RCC 7860 (cell line): ENCODE results near the gene TOP2A.

Source experiments
- DNase-seq: peaks from one replicate; pipeline ENCODE4 v3.0.0-alpha.2; 2015; ENCODE audit warnings: low spot score
- FAIRE-seq: peaks from 2 replicates; lab custom pipeline; 2012; peaks lifted over from hg19 to GRCh38; lab: Jason Lieb, UNC

The TOP2A gene

DNA sequence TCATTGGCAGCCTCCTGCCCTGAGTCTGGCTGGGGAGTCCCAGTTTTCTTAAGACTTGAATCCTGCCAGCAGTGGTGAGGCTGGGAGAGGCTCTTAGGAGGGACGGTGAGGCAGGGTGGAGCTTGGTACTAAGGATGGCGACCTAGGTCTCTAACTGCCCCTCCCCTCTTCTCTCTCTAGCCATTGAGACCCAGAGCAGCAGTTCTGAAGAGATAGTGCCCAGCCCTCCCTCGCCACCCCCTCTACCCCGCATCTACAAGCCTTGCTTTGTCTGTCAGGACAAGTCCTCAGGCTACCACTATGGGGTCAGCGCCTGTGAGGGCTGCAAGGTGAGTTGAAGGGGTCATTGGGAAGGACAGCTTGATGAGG is 69.6 kb downstream of the TOP2A start:
- FAIRE-seq: no peak
- no peak for DNase-seq

DNA sequence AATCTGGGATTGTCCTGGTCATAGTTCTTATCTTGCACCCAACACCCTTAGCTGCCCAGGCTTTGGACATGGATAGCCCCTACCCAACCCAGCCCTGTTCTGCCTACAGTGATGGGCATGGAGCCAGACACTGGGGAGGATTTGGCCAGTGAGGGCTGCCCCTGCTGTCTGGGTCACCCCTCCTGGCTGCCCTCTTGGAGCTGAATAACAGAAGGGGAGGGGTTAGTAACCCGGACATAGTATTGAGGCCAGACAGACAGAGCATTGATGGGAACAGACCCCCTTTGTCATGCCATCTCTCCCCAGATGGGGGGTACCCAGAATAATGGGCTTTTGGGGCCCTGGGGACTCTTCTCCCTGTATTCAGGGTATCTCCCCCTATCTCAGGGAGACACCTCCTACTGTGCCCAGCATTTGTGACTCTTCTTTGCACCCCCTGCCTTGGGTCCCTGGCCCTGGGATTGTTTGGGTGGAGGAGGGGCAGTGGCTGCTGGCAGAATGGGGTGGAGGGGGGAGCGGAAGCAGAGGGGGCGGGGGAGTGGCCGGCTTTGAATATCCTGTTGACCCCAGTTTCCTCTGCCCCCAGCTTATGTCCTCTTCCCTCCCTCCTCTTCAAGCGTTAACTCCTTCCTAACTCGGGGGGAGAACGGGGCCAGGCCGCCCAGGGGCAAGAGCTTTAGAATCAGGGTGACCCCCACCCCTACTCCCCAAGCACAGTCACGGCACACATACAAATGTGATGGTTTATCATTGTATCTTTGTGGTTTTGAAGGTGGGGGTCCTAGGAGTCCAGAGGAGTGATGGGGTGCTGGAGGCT is 70.2 kb downstream of the TOP2A start:
- no peak for DNase-seq
- FAIRE-seq: no peak

GRCh38 chr17:40346765-40347158 is 70.9 kb downstream of the TOP2A start:
- DNase-seq (no peak), FAIRE-seq (no peak)

GRCh38 chr17:40345994-40346764 is 71.5 kb downstream of the TOP2A start:
- no peak for DNase-seq
- FAIRE-seq: no peak

- FAIRE-seq (no peak), DNase-seq (no peak)
Measured at GRCh38 chr17:40345161-40345993, 72.3 kb downstream of the TOP2A start.

- DNase-seq (no peak), FAIRE-seq (no peak)
Measured at GRCh38 chr17:40344421-40345160, 73.1 kb downstream of the TOP2A start.

- no peak for FAIRE-seq
- no peak for DNase-seq
Measured at GRCh38 chr17:40343219-40344119, 74.2 kb downstream of the TOP2A start.

DNA sequence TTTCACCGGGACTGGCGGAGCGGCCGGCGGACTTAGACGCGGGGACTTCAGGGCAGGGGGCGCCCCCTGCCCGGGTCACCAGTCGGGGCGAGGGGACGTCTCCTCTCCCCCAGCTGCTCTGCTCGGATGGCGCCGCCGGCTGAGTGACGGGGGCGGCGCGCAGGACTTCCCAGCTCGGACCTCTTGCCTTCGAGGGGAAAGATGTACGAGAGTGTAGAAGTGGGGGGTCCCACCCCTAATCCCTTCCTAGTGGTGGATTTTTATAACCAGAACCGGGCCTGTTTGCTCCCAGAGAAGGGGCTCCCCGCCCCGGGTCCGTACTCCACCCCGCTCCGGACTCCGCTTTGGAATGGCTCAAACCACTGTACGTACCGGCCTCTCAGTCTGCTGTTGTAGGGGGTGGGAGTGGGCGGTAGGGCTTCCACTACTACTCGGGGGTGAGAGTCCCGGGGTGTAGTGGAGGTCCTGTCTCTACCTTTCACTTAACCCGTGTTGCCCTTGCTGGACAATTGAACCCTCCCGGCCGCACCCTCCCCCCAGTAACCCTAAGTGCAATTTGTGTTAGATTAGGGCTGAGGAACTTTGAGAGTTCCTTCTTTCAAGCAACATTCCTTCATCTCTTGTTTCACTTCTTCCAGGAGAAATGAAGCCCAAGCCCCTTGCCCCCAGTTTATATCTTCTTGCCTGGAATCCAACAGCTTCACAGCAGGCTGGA is 75.0 kb downstream of the TOP2A start:
- DNase-seq (no peak), FAIRE-seq (no peak)

DNA sequence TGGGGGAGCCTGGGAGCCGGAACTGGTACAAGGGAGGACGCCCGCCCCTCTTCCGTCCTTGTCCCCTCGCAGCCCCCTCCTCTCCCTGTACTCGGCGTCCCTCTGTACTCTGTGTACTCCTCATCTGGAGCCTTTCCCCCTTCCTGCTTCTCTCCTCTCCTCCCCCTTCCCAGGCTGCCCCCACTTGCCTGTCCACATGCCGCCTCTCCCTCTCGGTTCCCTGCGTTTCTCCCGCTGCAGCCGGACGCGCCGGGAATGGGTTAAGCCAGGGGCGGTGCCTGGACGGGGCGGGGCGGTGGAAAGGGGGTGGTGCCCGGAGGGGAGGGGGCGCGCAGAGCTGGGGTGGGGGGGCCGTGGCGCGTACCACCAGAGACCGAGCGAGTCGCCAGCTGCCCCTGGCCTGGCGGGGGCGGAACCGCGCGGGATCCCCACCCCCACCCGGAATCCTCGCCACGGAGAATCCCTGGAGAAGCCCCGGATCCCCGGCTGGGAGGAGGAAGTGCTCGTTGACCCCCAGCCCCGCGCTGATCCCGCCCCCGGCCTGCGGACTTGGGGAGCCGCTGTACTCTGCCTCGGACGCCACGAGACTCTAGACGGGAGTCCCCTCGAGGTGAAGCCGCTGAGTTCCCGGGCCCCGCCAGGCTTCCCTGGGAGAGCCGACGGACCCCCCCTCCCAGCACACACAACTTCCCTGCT is 75.7 kb downstream of the TOP2A start:
- FAIRE-seq (no peak), DNase-seq (no peak)

GRCh38 chr17:40340880-40341807 is 76.6 kb downstream of the TOP2A start:
- FAIRE-seq (no peak), DNase-seq (no peak)

GRCh38 chr17:40340327-40340726 is 77.4 kb downstream of the TOP2A start:
- DNase-seq (no peak), FAIRE-seq (no peak)

DNA sequence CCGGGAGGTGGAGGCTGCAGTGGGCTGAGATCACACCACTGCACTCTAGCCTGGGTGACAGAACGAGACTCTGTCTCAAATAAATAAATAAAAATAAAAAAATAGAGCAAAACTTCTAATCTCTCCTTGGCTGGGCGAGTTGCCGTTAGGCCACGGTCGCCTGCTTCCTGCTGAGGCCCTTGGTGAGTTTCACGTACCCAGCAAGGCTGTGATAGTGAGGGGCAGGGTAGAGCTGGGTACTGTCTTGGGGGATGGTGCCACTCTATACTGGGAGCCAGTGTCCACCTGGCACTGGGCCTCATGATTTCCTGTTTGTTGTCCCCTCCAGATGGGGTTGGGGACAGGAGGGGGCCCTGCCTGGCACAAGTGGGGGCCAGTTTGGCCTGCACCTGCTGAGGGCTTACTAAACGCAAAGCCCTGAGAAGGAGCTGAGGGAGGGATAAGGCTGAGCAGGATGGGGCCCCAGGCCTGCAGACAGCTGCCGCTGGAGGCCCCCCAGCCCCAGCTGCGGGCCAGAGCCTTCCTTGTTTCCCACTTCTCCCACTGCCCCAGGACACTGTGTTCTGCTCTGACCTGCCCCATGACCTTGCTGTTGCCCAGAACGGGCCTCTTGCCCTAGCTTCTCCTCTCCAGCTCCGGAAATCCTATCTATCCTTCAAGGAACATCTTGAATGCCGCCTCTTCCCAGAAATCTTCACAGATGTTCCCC is 78.6 kb downstream of the TOP2A start:
- DNase-seq: no peak
- FAIRE-seq: no peak
